DND-41 (cell line): Measurements from ENCODE around the gene PSD4.

Experiments
- EZH2 ChIP-seq: IDR thresholded peaks from 3 replicates; pipeline ENCODE4 v1.6.1; 2012; ENCODE audit warnings: borderline replicate concordance, low read depth, mild to moderate bottlenecking, moderate library complexity, low read length, inconsistent platforms; ENCODE audit not compliant: severe bottlenecking
- TF ChIP-seq, protein P1 (sequence below): IDR thresholded peaks from 2 replicates; pipeline ENCODE4 v1.5.1; 2012; ENCODE audit warnings: borderline replicate concordance, low read length, moderate library complexity, mild to moderate bottlenecking; ENCODE audit not compliant: poor library complexity, severe bottlenecking; ENCODE audit errors: extremely low read depth

DNA sequence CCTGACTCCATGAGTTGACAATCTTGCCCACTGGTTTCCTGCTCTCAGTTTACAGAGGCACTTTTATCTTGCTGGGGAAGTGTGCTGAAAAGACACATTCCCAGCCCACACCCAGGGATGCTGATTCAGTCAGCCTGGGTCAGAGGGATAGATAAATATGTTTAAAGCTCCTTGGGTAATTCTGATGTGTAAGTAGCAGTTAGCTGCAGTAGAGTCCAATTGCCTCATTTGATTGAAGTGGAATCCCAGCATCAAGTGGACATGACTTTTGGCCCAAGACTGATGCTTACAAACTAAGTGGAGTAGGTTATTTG is 29.4 kb downstream of the PSD4 start:
- TF ChIP-seq, protein P1, sequence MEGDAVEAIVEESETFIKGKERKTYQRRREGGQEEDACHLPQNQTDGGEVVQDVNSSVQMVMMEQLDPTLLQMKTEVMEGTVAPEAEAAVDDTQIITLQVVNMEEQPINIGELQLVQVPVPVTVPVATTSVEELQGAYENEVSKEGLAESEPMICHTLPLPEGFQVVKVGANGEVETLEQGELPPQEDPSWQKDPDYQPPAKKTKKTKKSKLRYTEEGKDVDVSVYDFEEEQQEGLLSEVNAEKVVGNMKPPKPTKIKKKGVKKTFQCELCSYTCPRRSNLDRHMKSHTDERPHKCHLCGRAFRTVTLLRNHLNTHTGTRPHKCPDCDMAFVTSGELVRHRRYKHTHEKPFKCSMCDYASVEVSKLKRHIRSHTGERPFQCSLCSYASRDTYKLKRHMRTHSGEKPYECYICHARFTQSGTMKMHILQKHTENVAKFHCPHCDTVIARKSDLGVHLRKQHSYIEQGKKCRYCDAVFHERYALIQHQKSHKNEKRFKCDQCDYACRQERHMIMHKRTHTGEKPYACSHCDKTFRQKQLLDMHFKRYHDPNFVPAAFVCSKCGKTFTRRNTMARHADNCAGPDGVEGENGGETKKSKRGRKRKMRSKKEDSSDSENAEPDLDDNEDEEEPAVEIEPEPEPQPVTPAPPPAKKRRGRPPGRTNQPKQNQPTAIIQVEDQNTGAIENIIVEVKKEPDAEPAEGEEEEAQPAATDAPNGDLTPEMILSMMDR: no peak
- TF ChIP-seq EZH2: no peak
